ENCODE data around the gene PRKCH. TPM values are rescaled to one million over a fixed set of nuclear protein-coding genes. Genes with fewer than 3 reads are reported as not detected.

The PRKCH gene
- total and polyA plus RNA-seq, 7 donors: 4.2 to 19.9 (median 10.0) TPM

- 60 to 82% methylated on average over 8 of the region's 8 CpGs for WGBS, 2 donors
- no peak for DNase-seq
- Histone ChIP-seq H3K27ac (no peak overlapping the region), H3K27me3 (no peaks in the 10 kb centered on the region), H3K9me3 (peaks cover 0 to 10% (median under 1%) of the 10 kb centered on the region in 4 donors), H3K4me3 (no peak overlapping the region), H3K4me1 (no peaks in the 10 kb centered on the region), H3K36me3 (no peaks in the 10 kb centered on the region)
- TF ChIP-seq CTCF (IDR thresholded peaks at IDR 0.05): no peak
- TF ChIP-seq EP300 (IDR thresholded peaks at IDR 0.05): no peak
- TF ChIP-seq POLR2A (IDR thresholded peaks at IDR 0.05): no peak
- TF ChIP-seq POLR2AphosphoS5 (IDR thresholded peaks at IDR 0.05): no peak
- intact Hi-C loops (cut with DNase I): no loop called here
Observed at GRCh38 chr14:61379639-61380184, 58.3 kb downstream of the PRKCH start.

- H3K27me3 ChIP-seq: no peaks in the 10 kb centered on the region
- WGBS, 2 donors: 71 to 72% methylated on average over 3 of the region's 3 CpGs
- no peak for DNase-seq
- no peaks in the 10 kb centered on the region for H3K36me3 ChIP-seq
- no peaks in the 10 kb centered on the region for H3K4me1 ChIP-seq
- TF ChIP-seq POLR2AphosphoS5 (IDR thresholded peaks at IDR 0.05) (no peak), EP300 (IDR thresholded peaks at IDR 0.05) (no peak), CTCF (IDR thresholded peaks at IDR 0.05) (no peak), POLR2A (IDR thresholded peaks at IDR 0.05) (no peak)
- intact Hi-C loops (cut with DNase I): no loop called here
- H3K27ac ChIP-seq: no peak overlapping the region
- H3K4me3 ChIP-seq: no peak overlapping the region
- H3K9me3 ChIP-seq: no peaks in the 10 kb centered on the region
Observed at GRCh38 chr14:61380984-61381383, 59.6 kb downstream of the PRKCH start.

- no peak overlapping the region for H3K27ac ChIP-seq
- no peaks in the 10 kb centered on the region for H3K4me1 ChIP-seq
- WGBS, 2 donors: 86 to 90% methylated on average over 9 of the region's 9 CpGs
- H3K9me3 ChIP-seq: no peaks in the 10 kb centered on the region
- no peaks in the 10 kb centered on the region for H3K27me3 ChIP-seq
- H3K4me3 ChIP-seq: no peak overlapping the region
- no peak for DNase-seq
- no peaks in the 10 kb centered on the region for H3K36me3 ChIP-seq
- intact Hi-C loops (cut with DNase I): no loop called here
- no peak for TF ChIP-seq EP300 (IDR thresholded peaks at IDR 0.05)
- no peak for TF ChIP-seq POLR2A (IDR thresholded peaks at IDR 0.05)
- TF ChIP-seq POLR2AphosphoS5 (IDR thresholded peaks at IDR 0.05): no peak
- TF ChIP-seq CTCF (IDR thresholded peaks at IDR 0.05): no peak
Observed at GRCh38 chr14:61381553-61381952, 60.2 kb downstream of the PRKCH start.

- Histone ChIP-seq H3K36me3 (no peaks in the 10 kb centered on the region), H3K9me3 (no peaks in the 10 kb centered on the region), H3K27ac (no peak overlapping the region), H3K27me3 (no peaks in the 10 kb centered on the region), H3K4me1 (no peaks in the 10 kb centered on the region), H3K4me3 (no peak overlapping the region)
- no peak for DNase-seq
- TF ChIP-seq POLR2AphosphoS5 (IDR thresholded peaks at IDR 0.05): no peak
- intact Hi-C loops (cut with DNase I): no loop called here
- 84 to 90% methylated on average over 2 of the region's 2 CpGs for WGBS, 2 donors
Observed at GRCh38 chr14:61382842-61383241, 61.5 kb downstream of the PRKCH start.

GRCh38 chr14:61385002-61385685 is 63.8 kb downstream of the PRKCH start:
- Histone ChIP-seq H3K9me3 (no peaks in the 10 kb centered on the region), H3K4me1 (no peaks in the 10 kb centered on the region), H3K36me3 (no peaks in the 10 kb centered on the region), H3K27ac (no peak overlapping the region), H3K27me3 (no peaks in the 10 kb centered on the region), H3K4me3 (no peak overlapping the region)
- 30 to 68% methylated on average over 6 of the region's 6 CpGs for WGBS, 2 donors
- TF ChIP-seq POLR2AphosphoS5 (IDR thresholded peaks at IDR 0.05) (no peak), EP300 (IDR thresholded peaks at IDR 0.05) (no peak), POLR2A (IDR thresholded peaks at IDR 0.05) (no peak), CTCF (IDR thresholded peaks at IDR 0.05) (no peak)
- intact Hi-C loops (cut with DNase I): no loop called here
- no peak for DNase-seq

All from sigmoid colon (tissue), 7 donors.